Activated B cell treated with CpG ODN at 0.5 μM for 24 hours (primary cell): ENCODE data around the gene SLC44A4. TPM values are rescaled to one million over a fixed set of nuclear protein-coding genes. Genes with fewer than 3 reads are reported as not detected.

Experiments
- ATAC-seq: fragments of 200-7000 bp; cut with Tn5 transposase; one replicate; pipeline ENCODE4 v1.10.0; 2021; ENCODE audit warnings: low read depth, mild to moderate bottlenecking, moderate library complexity
- CTCF ChIA-PET: fragments of 350-600 bp; sonication (Branson Sonifier 250); formaldehyde crosslinking; loops from one replicate; lab custom pipeline; 2021; ENCODE audit warnings: antibody characterized with exemption; lab: Charles Lee
- POLR2A ChIA-PET: fragments of 350-600 bp; sonication (Branson Sonifier 250); formaldehyde crosslinking; loops from one replicate; lab custom pipeline; 2021; ENCODE audit warnings: antibody characterized with exemption; lab: Charles Lee
- DNase-seq: peaks from one replicate; pipeline ENCODE4 v3.0.0; 2022
- H3K27ac Mint-ChIP-seq: one replicate; pipeline ENCODE4 v1.8.0; 2020; ENCODE audit warnings: mixed read lengths
- H3K27me3 Mint-ChIP-seq: one replicate; pipeline ENCODE4 v1.8.0; 2021; ENCODE audit warnings: mixed read lengths
- H3K36me3 Mint-ChIP-seq: one replicate; pipeline ENCODE4 v1.8.0; 2021; ENCODE audit warnings: low read depth, mixed read lengths
- H3K4me1 Mint-ChIP-seq: one replicate; pipeline ENCODE4 v1.8.0; 2021; ENCODE audit warnings: mixed read lengths
- H3K4me3 Mint-ChIP-seq: one replicate; pipeline ENCODE4 v1.8.0; 2020; ENCODE audit warnings: mild to moderate bottlenecking, mixed read lengths
- H3K9me3 Mint-ChIP-seq: one replicate; pipeline ENCODE4 v1.8.0; 2020; ENCODE audit warnings: mixed read lengths
- intact Hi-C: fragments of 100-400 bp; cut with micrococcal nuclease; formaldehyde crosslinking; loops from one replicate; pipeline ENCODE4 v1.15.1; 2024
- total RNA-seq: library from RNA; stranded (reverse); gene quantifications from 2 replicates; pipeline ENCODE4 v1.2.3, GENCODE V29; 2022
- TF ChIP-seq, protein P1 (sequence below): fragments of 200-600 bp; IDR thresholded peaks from one replicate; pipeline ENCODE4 v1.8.0; 2022; ENCODE audit warnings: antibody characterized with exemption, mild to moderate bottlenecking

SLC44A4 gene
- total RNA-seq, 1 donor from 2014 or later, result not detected

DNA sequence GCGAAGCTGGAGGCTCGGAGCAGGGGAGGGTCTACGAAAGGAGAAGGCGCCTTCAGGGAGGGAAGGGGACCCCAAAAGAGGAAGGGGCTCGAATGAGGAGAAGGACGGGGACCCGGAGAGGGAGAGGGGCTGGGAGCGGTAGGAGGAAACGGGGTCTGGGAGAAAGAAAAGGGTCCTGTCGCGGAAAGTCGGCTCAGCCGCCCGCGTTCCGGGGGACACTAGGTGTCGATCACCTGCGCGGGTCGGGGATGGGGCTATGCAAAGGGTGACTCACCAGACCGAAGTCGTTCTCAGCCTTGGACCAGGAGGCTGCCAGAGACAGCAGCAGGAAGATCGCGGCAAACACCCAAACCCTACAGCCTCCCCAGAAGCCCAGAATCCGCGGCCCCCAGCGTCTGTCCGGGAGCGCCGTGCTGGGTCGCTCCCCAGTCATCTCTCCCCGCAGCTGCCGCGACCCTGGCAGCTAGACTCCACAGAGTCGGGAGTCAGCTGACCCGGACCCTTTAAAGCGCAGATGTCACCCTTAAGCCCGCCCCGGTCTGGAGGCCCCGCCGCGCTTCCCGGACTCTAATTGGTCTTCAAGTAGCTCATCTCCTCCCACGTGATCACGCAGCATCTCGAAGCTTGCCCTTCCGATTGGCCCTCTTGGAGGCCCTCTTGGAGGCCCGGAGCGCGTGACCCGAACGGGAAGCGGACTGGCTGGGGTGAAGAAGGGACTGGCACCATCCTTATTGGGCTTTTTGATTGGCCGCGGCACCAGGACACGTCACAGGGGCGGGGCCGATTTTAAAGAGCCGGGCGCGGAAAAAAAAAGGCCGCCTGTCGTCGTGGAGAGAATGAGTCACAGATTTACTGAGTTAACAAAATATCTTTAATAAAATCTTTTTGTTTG lies 16.2 kb downstream of the SLC44A4 start, which contains the start of gene NEU1:
Gene NEU1, minus strand, starts transcription at position 478 of the 892 bp plus-strand sequence. Its CDS starts 45 bp downstream, at position 433.
- no peaks in the 10 kb centered on the region for H3K27me3 Mint-ChIP-seq
- intact Hi-C loops, result loop anchor here (1.0 to 2.0 kb wide), 10 partner anchors 28 to 314 kb away; partner anchors contain the start of genes AGPAT1, BAG6, CSNK2B and DDAH2
- TF ChIP-seq, protein P1, sequence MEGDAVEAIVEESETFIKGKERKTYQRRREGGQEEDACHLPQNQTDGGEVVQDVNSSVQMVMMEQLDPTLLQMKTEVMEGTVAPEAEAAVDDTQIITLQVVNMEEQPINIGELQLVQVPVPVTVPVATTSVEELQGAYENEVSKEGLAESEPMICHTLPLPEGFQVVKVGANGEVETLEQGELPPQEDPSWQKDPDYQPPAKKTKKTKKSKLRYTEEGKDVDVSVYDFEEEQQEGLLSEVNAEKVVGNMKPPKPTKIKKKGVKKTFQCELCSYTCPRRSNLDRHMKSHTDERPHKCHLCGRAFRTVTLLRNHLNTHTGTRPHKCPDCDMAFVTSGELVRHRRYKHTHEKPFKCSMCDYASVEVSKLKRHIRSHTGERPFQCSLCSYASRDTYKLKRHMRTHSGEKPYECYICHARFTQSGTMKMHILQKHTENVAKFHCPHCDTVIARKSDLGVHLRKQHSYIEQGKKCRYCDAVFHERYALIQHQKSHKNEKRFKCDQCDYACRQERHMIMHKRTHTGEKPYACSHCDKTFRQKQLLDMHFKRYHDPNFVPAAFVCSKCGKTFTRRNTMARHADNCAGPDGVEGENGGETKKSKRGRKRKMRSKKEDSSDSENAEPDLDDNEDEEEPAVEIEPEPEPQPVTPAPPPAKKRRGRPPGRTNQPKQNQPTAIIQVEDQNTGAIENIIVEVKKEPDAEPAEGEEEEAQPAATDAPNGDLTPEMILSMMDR, result no peak
- no peaks in the 10 kb centered on the region for H3K9me3 Mint-ChIP-seq
- peak within 1 kb of the TSS; percentile 93 for H3K27ac Mint-ChIP-seq
- H3K36me3 Mint-ChIP-seq, result peaks cover 40% of the 10 kb centered on the region
- peak; percentile 91 for ATAC-seq
- peak within 1 kb of the TSS; percentile 95 for H3K4me3 Mint-ChIP-seq
- peaks cover 21% of the 10 kb centered on the region for H3K4me1 Mint-ChIP-seq
- peak; percentile 93 for DNase-seq
- POLR2A ChIA-PET, result interaction anchor here (0.6 to 4.9 kb wide), 32 partner anchors 16 to 367 kb away, joined by 3 to 133 read pairs (median 5); partner anchors contain the start of genes ABHD16A, APOM, BAG6 and CLIC1
- CTCF ChIA-PET, result interaction anchor here (1.1 to 1.5 kb wide), 5 partner anchors 27 to 321 kb away, joined by 3 to 5 read pairs (median 4); partner anchors contain the start of genes ATP6V1G2 and DDX39B

DNA sequence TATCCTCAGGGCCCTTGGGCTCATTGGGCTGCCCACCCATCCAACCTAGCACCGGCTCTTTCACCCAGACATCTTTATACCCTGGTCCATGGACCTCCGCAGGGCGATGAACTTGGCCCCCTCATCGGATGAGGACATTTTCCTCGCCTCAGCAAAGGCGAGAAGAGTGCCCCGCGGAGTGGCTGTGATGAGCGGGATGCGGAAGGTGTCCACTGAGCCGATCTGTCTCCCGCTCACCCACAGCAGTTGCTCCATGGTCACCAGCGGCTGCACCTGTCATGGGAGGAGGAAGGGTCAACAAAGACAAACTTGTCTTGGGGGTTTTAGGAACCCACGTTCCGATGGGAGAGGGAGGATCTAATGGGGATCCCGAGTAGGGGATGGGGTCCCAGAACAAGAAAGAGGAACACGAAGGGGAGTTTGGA lies 16.9 kb downstream of the SLC44A4 start:
- DNase-seq, result no peak
- Mint-ChIP-seq H3K4me3 (peak overlapping the region; percentile 95), H3K36me3 (peaks cover 47% of the 10 kb centered on the region), H3K27me3 (no peaks in the 10 kb centered on the region), H3K4me1 (peaks cover 21% of the 10 kb centered on the region), H3K9me3 (no peaks in the 10 kb centered on the region), H3K27ac (peak overlapping the region; percentile 93)
- intact Hi-C loops, result loop anchor here (1.0 to 2.0 kb wide), 6 partner anchors 35 to 315 kb away; partner anchors contain the start of genes AGPAT1, CSNK2B, DDAH2 and DXO
- no peak for ATAC-seq
- POLR2A ChIA-PET, result interaction anchor here (1.1 to 4.9 kb wide), 12 partner anchors 15 to 208 kb away, joined by 4 to 133 read pairs (median 6); partner anchors contain the start of genes APOM, BAG6, DDAH2 and DXO
- CTCF ChIA-PET, result interaction anchor here (1.1 kb wide), 1 partner anchor 124 kb away, joined by 4 read pairs; no protein-coding TSS in a partner anchor
- TF ChIP-seq, protein P1, result no peak

DNA sequence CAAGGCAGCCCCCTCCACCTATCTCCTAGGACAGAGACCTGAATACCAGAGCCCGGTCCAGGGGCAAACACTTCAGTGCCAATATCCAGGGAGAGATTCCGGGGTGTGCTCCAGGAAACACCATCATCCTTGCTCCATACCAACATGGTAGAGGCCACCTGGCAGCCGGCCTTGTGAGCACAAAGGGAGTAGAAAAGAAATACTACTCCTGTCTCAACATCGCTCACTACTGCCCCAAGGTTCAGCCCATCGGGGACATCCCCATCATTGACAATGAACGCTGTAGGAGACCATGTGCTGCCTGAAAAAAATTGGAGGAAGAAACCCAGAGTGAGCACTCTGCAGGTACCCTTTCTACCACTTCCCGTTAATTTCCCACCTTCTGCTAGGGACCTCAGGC lies 17.6 kb downstream of the SLC44A4 start:
- no peak for DNase-seq
- Mint-ChIP-seq H3K36me3 (peaks cover 48% of the 10 kb centered on the region), H3K27ac (no peak overlapping the region), H3K4me1 (peaks cover 21% of the 10 kb centered on the region), H3K27me3 (no peaks in the 10 kb centered on the region), H3K4me3 (no peak overlapping the region), H3K9me3 (no peaks in the 10 kb centered on the region)
- ChIA-PET CTCF (no interaction called here), POLR2A (interaction anchor here (0.7 kb wide), 1 partner anchor 26 kb away, joined by 3 read pairs; no protein-coding TSS in a partner anchor)
- no peak for ATAC-seq
- TF ChIP-seq, protein P1, result no peak
- intact Hi-C loops, result no loop called here

DNA sequence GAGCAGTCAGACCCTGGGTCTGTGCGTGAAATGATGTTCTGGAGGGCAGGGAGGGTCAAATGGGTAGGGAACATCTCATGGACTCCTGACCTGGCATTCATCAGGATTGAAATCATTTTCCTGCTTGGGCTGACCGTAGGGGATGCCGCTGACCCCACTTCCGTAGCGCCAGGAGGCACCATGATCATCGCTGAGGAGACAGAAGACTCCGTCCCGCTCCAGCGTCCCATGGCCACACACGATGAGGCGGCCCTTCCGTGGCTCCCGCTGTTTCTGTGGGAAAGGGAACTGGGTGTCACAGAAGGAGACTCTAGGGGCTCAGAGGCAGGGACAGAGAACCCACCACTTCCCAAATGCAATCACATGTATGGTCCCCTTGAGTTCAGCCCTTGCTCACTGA lies 18.4 kb downstream of the SLC44A4 start:
- no peak for ATAC-seq

More for the DNA sequence above, 18.4 kb downstream of the SLC44A4 start:
- Mint-ChIP-seq H3K36me3 (peaks cover 48% of the 10 kb centered on the region), H3K4me3 (no peak overlapping the region), H3K27ac (no peak overlapping the region), H3K4me1 (peaks cover 21% of the 10 kb centered on the region), H3K9me3 (no peaks in the 10 kb centered on the region), H3K27me3 (no peaks in the 10 kb centered on the region)
- intact Hi-C loops, result no loop called here
- TF ChIP-seq, protein P1, result no peak
- ChIA-PET POLR2A (interaction anchor here (0.5 to 0.7 kb wide), 3 partner anchors 22 to 395 kb away, joined by 3 read pairs; no protein-coding TSS in a partner anchor), CTCF (no interaction called here)
- DNase-seq, result no peak
